Panc1 (cell line): ENCODE measurements around the gene JOSD1. TPM values are rescaled to one million over a fixed set of nuclear protein-coding genes. Genes with fewer than 3 reads are reported as not detected.

ENCODE experiments used
- ATAC-seq: fragments of 200-7000 bp; cut with Tn5 transposase; 2 replicates; pipeline ENCODE4 v1.9.1; 2020; ENCODE audit warnings: mild to moderate bottlenecking, moderate library complexity
- BruUV-seq: library from RNA; stranded (reverse); fragments of 400-500 nt; replicated peaks from 2 replicates; lab custom pipeline; 2021; lab: Mats Ljungman, UMichigan
- CTCF ChIA-PET: fragments of 300-600 bp; sonication (Branson Sonifier 250); formaldehyde crosslinking; loops from one replicate; lab custom pipeline; 2022; ENCODE audit warnings: antibody characterized with exemption; lab: Charles Lee
- POLR2A ChIA-PET: fragments of 300-600 bp; sonication (Branson Sonifier 250); formaldehyde crosslinking; loops from one replicate; lab custom pipeline; 2022; ENCODE audit warnings: antibody characterized with exemption; lab: Charles Lee
- DNase-seq: peaks from one replicate; pipeline ENCODE4 v3.0.0-alpha.2; 2010; ENCODE audit warnings: low read depth, low spot score
- H3K27ac ChIP-seq: 2 replicates; pipeline ENCODE4 v1.5.1; 2011; ENCODE audit warnings: mild to moderate bottlenecking, low read length, inconsistent platforms
- H3K27me3 ChIP-seq: fragments of 200-500 bp; sonication (Bioruptor generic); 2 replicates; pipeline ENCODE4 v1.6.0; 2014; ENCODE audit warnings: low read length, inconsistent platforms; ENCODE audit not compliant: control insufficient read depth, insufficient read depth
- H3K36me3 ChIP-seq: fragments of 200-500 bp; sonication (Bioruptor generic); 2 replicates; pipeline ENCODE4 v1.5.1; 2014; ENCODE audit warnings: inconsistent platforms, mild to moderate bottlenecking, low read length, moderate library complexity; ENCODE audit not compliant: control insufficient read depth, insufficient read depth
- H3K4me1 ChIP-seq: 2 replicates; pipeline ENCODE4 v1.5.1; 2011; ENCODE audit warnings: inconsistent platforms, mild to moderate bottlenecking, low read length, moderate library complexity; ENCODE audit not compliant: control insufficient read depth, insufficient read depth
- H3K4me3 ChIP-seq, 2 experiments: 2 replicates each; pipeline ENCODE4 v1.5.1; 2011 to 2012; ENCODE audit warnings: low read depth in 2 of 2, low read length in 2 of 2, mild to moderate bottlenecking in 2 of 2, inconsistent platforms in 1 of 2, moderate library complexity in 1 of 2
- H3K9me3 ChIP-seq: fragments of 200-500 bp; sonication (Bioruptor generic); 2 replicates; pipeline ENCODE4 v1.5.1; 2014; ENCODE audit warnings: low read depth, mild to moderate bottlenecking, inconsistent platforms, low read length, moderate library complexity; ENCODE audit not compliant: control insufficient read depth, insufficient read depth
- CTCF ChIP-seq: fragments of 450-650 bp; IDR thresholded peaks from 2 replicates; pipeline ENCODE4 v1.5.1; 2017; ENCODE audit warnings: mild to moderate bottlenecking
- POLR2AphosphoS5 ChIP-seq: IDR thresholded peaks from 2 replicates; pipeline ENCODE4 v1.6.1; 2012; ENCODE audit warnings: mild to moderate bottlenecking, low read depth, low read length, moderate library complexity
- REST ChIP-seq, 2 experiments: IDR thresholded peaks; 2 replicates each; pipeline ENCODE4 v1.6.1; 2011 to 2012; ENCODE audit warnings: low read depth in 2 of 2, control low read depth in 1 of 2, low read length in 1 of 2, mild to moderate bottlenecking in 1 of 2, moderate library complexity in 1 of 2; ENCODE audit not compliant: insufficient read depth in 1 of 2
- SIN3A ChIP-seq: IDR thresholded peaks from 2 replicates; pipeline ENCODE4 v1.6.1; 2012; ENCODE audit warnings: low read depth, mild to moderate bottlenecking, low read length, moderate library complexity, borderline replicate concordance; ENCODE audit not compliant: insufficient read depth
- TCF7L2 ChIP-seq: IDR thresholded peaks from 2 replicates; pipeline ENCODE4 v1.6.1; 2011; ENCODE audit warnings: mild to moderate bottlenecking, low read depth, low read length, inconsistent platforms
- in situ Hi-C: cut with HindIII; loops from 2 replicates; pipeline ENCODE4 v1.10.0; 2016; ENCODE audit warnings: low sequenced_read_pairs, low pct_unique_long_range_greater_than_20kb
- intact Hi-C: fragments of 100-400 bp; cut with micrococcal nuclease; formaldehyde crosslinking; loops from one replicate; pipeline ENCODE4 v1.10.0; 2022; ENCODE audit not compliant: unreplicated experiment
- total RNA-seq: library from RNA; stranded (reverse); gene quantifications from one replicate; pipeline ENCODE4 v1.2.1, GENCODE V29; 2021; ENCODE audit not compliant: unreplicated experiment

The JOSD1 gene
- total RNA-seq, 1 experiment from 2014 or later = 35.1 TPM

GRCh38 chr22:38732251-38732815 lies 31.6 kb upstream of the JOSD1 start:
- no TSS peak for BruUV-seq
- no peak overlapping the region for H3K27ac ChIP-seq
- no peak overlapping the region for H3K4me3 ChIP-seq
- in situ Hi-C loops (no loop called here), intact Hi-C loops (no loop called here)
- ATAC-seq = no peak; the same call in 1 of the 2 replicates
- POLR2A ChIA-PET = no interaction called here
- H3K9me3 ChIP-seq = no peaks in the 10 kb centered on the region
- no peaks in the 10 kb centered on the region; the same call in 1 of the 2 replicates for H3K36me3 ChIP-seq
- H3K4me1 ChIP-seq = no peaks in the 10 kb centered on the region
- no peak for TF ChIP-seq TCF7L2
- TF ChIP-seq CTCF = no peak
- TF ChIP-seq REST (IDR thresholded peaks at IDR 0.05; ENCODE audit: insufficient read depth in 1 of 2, low read depth in 2 of 2, low read length in 1 of 2) = no peak
- TF ChIP-seq POLR2AphosphoS5 = no peak
- no peak for TF ChIP-seq SIN3A
- no peak for DNase-seq
- no peaks in the 10 kb centered on the region for H3K27me3 ChIP-seq
- CTCF ChIA-PET = interaction anchor here (1.0 kb wide), 1 partner anchor 9 kb away, joined by 3 read pairs; no protein-coding TSS in a partner anchor

- Histone ChIP-seq H3K9me3 (no peaks in the 10 kb centered on the region), H3K27ac (no peak overlapping the region), H3K4me3 (no peak overlapping the region), H3K4me1 (no peaks in the 10 kb centered on the region), H3K27me3 (no peaks in the 10 kb centered on the region), H3K36me3 (no peaks in the 10 kb centered on the region; the same call in 1 of the 2 replicates)
- TF ChIP-seq SIN3A (no peak), POLR2AphosphoS5 (no peak), CTCF (no peak), REST (IDR thresholded peaks at IDR 0.05; ENCODE audit: insufficient read depth in 1 of 2, low read depth in 2 of 2, low read length in 1 of 2) (no peak)
- ChIA-PET CTCF (interaction anchor here (0.7 kb wide), 1 partner anchor 192 kb away, joined by 3 read pairs; no protein-coding TSS in a partner anchor), POLR2A (no interaction called here)
- ATAC-seq = no peak
- no TSS peak for BruUV-seq
- in situ Hi-C loops = no loop called here
- intact Hi-C loops = no loop called here
- DNase-seq = no peak
Measured at GRCh38 chr22:38731703-38732161, 31.0 kb upstream of the JOSD1 start.
